Omental fat pad (tissue), 4 donors: ENCODE data around the gene PHLDA2. TPM values are rescaled to one million over a fixed set of nuclear protein-coding genes. Genes with fewer than 3 reads are reported as not detected.

Experiments used
- ATAC-seq: fragments of 150-250 bp; one replicate; pipeline ENCODE4 v1.9.1; 2016; ENCODE audit warnings: mild to moderate bottlenecking, moderate library complexity; ENCODE audit not compliant: low FRiP score
- DNase-seq: peaks from one replicate; pipeline ENCODE4 v3.0.0-alpha.2; 2019; ENCODE audit warnings: low spot score
- total RNA-seq, 4 donors: library from RNA; depleted of rRNA; stranded (reverse); fragments of >200 nt; gene quantifications; one replicate each; pipeline ENCODE4 v1.1.0, GENCODE V29; 2016
- TF ChIP-seq, protein P1 (sequence below), 3 donors: fragments of 450-650 bp; IDR thresholded peaks; one replicate each; pipeline ENCODE4 v1.5.1; 2016 to 2017; ENCODE audit warnings: antibody characterized with exemption in 3 of 3, mild to moderate bottlenecking in 3 of 3, moderate library complexity in 2 of 3

The PHLDA2 gene
- total RNA-seq, 4 donors from 2014 or later, result 3.8 to 10.2 (median 7.1) TPM; not detected in 1

- TF ChIP-seq, protein P1, sequence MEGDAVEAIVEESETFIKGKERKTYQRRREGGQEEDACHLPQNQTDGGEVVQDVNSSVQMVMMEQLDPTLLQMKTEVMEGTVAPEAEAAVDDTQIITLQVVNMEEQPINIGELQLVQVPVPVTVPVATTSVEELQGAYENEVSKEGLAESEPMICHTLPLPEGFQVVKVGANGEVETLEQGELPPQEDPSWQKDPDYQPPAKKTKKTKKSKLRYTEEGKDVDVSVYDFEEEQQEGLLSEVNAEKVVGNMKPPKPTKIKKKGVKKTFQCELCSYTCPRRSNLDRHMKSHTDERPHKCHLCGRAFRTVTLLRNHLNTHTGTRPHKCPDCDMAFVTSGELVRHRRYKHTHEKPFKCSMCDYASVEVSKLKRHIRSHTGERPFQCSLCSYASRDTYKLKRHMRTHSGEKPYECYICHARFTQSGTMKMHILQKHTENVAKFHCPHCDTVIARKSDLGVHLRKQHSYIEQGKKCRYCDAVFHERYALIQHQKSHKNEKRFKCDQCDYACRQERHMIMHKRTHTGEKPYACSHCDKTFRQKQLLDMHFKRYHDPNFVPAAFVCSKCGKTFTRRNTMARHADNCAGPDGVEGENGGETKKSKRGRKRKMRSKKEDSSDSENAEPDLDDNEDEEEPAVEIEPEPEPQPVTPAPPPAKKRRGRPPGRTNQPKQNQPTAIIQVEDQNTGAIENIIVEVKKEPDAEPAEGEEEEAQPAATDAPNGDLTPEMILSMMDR (IDR thresholded peaks at IDR 0.05), result no peak
- DNase-seq (no peak), ATAC-seq (peak; percentile 48)
Observed at GRCh38 chr11:2904153-2905052, 24.8 kb downstream of the PHLDA2 start.

DNA sequence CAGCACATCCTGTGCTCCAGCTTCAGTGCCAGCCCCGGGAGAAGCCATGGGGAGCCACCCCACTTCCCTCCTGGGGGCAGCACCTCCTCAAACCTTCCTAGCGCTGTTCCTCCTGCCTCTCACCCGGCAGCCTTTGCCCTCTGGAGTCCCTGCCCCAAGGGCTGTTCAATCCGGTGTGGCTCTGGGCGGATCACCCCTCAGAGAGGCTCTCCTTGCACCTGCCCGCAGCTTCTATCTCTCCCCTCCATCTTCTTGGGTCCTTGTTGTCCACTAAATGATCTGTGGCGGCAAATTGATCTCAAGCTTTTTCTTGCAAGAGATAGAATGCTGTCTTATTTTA lies 25.6 kb downstream of the PHLDA2 start:
- ATAC-seq, result no peak
- TF ChIP-seq, protein P1 (IDR thresholded peaks at IDR 0.05), result no peak

DNA sequence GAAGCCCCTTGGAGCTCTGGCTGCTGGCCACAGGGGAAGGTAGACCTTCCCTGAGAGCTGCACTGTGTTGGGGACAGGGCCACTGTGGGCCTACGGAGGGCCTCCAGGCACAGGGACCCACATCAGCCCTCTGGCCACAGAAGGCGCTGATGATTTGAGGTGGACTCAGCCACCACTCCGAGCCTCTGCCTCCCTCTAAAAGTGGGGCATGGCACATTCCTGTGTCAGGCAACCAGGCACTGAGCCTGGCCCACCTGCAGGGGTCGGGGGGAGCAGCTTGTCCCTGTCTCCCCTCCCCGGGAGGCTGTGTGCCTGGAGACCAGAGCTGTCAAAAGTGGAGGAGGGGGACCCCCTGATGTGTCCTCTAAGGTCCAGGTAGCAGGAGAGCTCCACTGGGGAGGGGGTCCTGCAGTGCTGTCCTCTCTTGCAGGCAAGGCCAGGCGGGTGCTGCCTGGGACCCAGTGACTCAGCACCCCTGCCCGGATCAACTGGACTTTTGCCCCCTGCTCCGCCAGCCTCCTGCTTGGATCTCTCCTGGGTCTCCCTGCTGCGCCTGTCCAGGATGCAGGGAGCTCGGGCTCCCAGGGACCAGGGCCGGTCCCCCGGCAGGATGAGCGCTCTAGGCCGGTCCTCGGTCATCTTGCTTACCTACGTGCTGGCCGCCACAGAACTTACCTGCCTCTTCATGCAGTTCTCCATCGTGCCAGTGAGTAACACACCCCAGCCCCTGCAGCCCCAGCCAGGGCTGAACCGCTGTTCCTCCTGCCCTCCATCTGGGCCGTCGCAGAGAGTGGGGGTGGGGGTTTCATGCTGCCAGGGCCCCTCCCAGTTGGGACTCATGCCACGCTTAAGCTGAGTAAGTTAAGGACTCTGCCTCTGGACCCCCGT lies 26.2 kb downstream of the PHLDA2 start:
- ATAC-seq (peak; percentile 20), DNase-seq (no peak)
- TF ChIP-seq, protein P1 (IDR thresholded peaks at IDR 0.05), result no peak

More for the DNA sequence above, 25.6 kb downstream of the PHLDA2 start:
- DNase-seq, result no peak

- DNase-seq (peak; percentile 85), ATAC-seq (peak; percentile 86)
- TF ChIP-seq, protein P1 (IDR thresholded peaks at IDR 0.05), result no peak
Observed at GRCh38 chr11:2901854-2902783, 27.1 kb downstream of the PHLDA2 start.

DNA sequence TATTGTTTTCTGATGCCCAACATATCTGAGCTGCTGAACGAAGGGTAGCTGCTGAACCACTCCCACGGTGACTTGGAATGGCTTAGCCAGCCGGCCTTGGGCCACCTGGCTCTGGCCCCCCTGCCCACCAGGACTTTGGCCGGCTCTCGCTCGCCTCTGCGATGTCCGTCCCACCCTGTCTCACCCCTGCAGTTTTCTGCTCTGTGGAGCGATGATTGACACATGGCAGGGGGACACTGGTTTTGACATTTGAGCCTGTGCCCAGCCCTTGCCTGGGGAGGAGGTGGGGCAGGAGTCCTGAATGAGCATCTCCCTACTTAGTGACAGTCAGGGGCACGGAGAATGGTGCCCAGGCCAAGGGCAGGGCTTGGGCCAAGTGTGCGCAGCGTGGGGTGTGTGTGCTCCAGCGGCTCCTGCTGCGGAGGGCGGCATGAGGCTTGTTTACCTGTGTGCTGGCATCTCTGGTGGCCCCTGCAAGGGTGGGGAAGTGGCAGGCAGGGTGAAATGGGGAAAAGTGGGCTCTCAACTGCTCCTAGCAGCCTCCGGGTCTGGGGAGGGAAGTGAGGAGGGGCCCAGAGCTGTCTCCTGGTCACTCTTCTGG lies 27.9 kb downstream of the PHLDA2 start:
- no peak for DNase-seq
- TF ChIP-seq, protein P1 (IDR thresholded peaks at IDR 0.05), result no peak
- ATAC-seq, result no peak
